Islet of Langerhans (tissue), 1 donor: ENCODE measurements around the gene SLC36A3.
"Not testable (repeated sequence)": the region's sequence is repeated elsewhere in the genome, so short reads cannot be mapped to it uniquely, and the experiment has no call there.

Source experiments
- FAIRE-seq: peaks from one replicate; lab custom pipeline; 2011; peaks lifted over from hg19 to GRCh38; lab: Jason Lieb, UNC

The SLC36A3 gene

DNA sequence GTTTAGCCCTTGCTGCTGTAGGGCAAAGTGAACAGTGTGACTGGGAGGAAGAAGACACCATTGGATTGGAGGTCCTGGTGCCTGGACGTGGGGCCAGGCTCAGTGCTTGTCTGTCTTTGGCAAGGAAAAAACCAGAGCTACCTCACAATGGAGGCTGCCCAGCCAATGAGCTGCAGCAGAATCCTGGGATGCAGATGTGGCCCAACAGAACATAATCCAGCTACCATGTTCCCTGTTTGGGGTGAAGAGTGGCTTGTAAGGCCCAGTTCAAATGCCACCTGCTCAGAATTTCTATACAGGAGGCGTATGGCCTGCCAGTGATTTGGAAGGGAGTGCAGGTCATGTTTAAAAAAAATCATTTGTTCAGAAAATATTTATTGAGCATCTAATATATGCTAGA is at the start of gene SLC36A3:
TSS of gene SLC36A3 (minus strand) at position 101 of the 400 bp plus-strand sequence. CDS start 412 bp downstream, outside the sequence.
- no peak for FAIRE-seq

DNA sequence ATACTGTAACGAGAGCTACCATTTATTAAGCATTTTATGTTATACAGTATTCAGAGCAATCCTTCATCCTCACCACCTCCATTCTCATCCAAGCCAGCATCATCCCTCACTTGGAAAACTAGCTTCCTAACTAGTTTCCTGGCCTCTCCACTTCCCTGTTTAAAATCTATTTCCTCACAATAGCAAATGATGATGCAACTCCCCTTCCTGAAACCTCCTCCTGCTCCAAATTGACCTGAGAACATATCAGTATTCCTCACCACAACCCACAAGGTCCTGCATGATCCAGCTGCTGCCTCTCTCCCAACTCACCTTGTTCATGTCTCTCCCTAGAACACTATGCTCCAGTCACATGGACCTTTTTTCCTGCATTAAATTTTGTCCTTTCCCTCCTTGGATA is 48.1 kb upstream of the SLC36A3 start:
- no peak for FAIRE-seq

DNA sequence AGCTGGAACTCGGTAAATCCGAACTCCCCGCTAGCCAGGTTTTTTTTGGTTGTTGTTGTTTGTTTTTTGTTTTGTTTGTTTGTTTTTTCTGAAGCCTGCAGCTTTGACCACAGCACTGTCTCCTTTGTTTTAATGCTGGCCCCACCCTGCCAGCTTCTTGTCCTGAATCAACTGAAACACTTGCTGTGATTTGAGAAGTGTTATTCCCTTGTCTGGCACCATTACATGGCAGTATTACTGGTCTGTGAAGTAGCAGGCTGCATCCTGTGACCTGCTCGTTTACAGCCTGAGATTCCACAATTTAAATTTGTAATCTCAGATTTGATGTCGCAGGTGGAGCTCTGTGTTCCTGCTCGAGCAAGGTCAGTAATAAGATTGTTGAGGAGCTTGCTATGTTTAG is 45.2 kb upstream of the SLC36A3 start:
- FAIRE-seq = no peak

DNA sequence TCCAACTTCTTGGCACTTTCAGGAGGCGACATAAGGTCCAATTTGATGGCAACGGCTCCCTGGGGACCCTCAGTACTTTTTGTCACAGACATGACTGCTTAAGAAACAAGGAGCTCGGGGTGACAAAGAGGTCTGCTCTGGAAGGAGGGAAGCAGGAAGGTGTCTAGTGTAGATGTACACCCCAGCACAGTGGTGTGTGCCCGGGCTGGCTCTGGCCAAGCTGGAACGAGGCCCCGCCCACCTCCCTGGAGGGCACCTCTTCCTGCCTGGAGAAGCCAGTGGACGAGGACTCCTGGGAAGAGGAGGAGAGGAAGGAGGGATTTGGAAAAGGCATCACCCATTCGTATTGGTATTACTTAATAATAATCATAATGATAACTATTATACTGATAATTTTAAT is 43.8 kb upstream of the SLC36A3 start, which contains the start of gene SLC36A2:
TSS of gene SLC36A2 (minus strand) at position 191 of the 400 bp plus-strand sequence. CDS start at position 92, 99 bp downstream.
- no peak for FAIRE-seq

DNA sequence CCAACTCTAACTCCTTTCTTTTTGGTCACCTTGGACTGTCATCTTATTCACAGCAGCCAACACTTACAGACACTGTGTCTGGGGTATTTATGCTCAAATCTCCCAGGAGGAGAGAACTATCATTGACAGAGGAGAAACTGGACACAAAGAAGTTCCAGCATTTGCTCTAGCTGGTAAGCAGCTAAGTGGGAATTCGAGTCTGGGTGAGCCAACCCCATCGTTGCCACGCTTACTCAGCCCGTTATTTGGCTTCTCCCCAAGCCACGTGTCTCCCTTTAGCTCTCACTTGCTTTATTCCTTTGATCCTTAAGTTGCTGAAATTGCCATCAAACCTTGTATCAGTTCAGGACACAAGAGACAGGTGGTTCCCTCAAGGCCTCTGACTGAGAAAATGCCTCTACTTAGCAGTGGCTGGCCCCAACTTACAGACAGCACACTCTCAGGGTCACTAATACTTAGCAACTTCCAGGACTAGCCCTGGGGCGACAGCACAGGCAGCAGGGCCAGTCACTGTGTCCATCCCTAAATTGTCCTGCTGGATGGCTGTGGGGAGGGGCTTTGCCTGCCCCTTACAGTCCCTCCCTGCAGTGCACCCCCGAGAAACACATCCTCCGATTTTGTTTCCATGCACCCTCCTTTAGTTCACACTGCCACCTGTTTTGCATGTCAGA is 42.4 kb upstream of the SLC36A3 start:
- no peak for FAIRE-seq

DNA sequence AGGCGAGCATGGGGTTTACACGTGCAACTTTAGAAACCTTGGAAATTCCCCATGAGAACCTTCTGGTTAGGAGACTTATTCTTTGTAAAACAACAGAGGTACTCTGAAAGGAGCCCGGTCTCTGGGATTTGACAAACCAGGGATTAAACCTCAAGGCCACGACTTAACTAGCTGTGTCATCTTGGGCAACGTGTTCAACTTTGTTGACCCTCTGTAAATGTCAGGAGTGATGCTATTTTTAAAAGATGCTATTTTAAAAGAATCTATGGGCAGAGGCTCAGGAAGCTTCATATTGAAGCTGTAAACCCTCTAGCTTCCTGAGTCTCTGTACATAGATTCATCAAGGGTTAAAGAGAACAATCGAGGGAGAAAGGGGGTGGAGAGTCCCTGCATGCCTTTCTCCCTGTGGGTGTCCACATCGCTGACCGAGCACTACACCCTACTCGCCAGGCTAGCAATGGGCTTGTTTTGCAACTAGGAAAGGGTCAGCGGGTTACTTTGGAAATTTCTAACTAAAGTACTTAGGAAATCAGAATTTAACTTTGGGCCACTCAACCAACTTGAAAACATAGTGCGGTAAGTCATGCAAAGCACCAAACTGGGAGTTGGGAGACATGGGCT is 41.7 kb upstream of the SLC36A3 start:
- FAIRE-seq = no peak

DNA sequence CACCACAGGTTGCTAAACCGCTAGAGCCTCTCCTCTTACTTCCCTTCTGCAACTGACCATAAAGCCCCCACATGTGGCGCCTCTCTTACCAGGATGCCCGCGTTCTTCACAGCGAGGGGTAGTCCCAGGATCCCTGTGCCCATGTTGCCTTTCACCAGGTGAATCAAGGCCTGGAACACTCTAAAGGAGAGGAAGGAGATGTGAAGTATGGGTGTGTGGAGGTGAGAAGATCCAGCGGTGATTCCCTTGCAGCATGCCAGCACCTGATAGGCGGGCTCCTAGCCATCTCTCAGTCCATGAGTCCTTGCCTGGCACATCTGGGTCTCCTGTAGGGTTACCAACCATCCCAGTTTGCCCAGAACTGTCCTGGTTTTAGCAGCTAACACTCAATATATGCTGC is 40.5 kb upstream of the SLC36A3 start:
- no peak for FAIRE-seq

DNA sequence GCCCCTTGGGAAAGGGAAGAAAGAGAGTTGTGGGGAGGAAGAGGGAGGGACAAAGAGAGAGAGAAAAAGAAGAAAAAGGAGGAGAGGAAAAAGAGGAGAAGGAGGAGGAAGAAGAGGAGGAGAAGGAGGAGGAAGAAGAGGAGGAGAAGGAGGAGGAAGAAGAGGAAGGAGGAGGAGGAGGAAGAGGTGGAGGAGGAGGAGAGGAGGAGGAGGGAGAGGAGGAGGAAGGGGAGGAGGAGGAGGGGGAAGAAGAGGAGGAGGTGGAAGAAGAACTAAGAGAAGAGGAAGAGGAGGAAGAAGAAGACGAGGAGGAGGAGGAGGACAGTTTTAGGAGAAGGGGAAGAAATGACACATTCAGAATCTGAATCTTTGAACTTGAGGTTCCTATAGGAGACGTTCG is 36.4 kb upstream of the SLC36A3 start:
- no peak for FAIRE-seq

DNA sequence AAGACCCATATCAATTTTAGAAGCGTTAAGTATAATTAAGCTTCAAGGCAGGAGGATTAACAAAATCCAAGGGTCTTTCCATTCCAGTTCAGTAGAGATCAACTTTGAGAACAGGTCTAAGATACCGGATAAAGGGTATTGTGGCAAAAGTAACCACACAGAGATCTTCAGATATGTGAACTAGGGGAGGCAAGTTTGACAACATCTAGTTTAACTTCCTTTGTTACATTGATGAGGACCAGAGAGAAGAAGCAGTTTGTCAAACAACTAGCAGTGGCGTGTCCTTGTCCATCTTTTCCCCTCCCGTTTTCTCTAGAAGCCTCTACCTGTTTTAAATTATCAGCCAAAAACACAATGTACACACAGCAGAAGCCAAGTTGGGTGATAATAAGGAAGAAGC is 35.2 kb upstream of the SLC36A3 start:
- no peak for FAIRE-seq

DNA sequence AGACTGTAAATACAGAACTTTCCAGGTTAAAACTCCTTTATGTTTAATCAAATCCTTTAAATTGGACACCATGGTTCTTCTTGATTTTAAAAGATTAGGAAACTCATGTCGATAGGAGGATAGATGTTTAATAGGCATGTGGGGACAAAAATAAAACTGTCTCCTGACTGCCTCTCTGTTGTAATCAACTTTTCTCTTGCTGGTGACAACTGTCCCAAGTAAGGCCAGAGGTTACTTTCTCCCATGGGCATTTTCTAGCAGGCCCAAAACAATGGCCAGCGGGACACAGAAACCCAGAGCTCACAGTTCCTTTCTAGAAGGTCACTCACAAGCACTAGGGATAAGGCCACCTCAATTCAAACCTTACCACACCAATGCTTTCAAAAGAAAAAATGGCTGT is 29.3 kb upstream of the SLC36A3 start:
- no peak for FAIRE-seq

DNA sequence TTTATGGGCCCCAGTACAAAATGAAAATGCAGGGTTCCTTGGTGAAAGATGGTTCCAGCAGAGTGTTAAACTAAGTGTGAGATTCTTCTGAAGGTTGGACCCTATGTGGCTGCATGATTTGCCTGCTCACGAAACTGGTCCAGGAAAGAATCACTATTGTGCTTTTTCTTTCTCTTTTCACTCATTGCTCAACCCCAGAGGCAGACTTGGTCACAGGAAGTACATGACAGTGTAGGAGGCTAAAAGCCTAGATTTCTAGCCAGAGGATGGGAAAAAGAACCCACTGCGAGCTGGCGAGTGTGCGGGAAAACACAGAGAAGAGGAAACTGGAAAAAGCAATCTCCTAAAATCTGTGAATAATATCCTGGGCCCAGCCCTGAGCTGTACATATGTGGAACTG is 25.2 kb upstream of the SLC36A3 start:
- no peak for FAIRE-seq

DNA sequence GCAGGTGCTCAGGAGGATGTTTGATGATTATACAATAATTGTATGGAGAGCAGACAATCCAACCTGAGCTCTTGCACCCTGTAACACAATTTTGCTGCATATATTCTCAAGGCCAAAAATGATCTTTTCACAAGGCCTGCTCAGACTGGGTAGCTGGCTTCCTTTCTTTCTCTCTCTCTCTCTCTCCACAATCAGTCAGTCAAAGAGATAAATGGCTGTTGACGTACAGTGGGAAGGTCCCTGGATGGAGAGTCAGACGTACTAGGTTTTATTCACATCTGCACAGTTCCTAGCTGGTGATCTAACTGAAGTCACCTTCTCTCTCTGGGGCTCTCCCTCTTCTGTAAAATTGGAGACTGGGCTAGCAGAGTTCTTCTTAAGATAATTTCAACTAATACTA is 24.0 kb upstream of the SLC36A3 start:
- FAIRE-seq = no peak

DNA sequence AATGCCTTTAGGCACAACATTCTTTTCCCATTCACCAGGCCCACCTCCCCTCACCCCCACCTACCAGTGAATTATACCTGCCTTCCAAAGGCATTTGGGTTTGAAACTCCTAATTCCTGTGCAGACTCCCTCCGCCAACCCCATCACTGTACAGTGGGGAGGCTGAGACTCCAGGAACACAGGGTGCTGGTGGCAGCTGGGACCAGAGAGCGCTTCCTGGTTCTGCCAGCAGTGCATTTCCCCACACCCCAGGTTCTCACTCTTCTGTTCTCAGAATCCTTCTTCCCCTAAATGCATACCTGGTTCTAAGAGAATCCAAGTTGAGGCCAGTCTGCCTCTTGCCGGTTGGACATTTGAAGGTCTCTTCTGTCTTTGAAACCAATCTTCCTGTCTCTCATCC is 22.7 kb upstream of the SLC36A3 start:
- FAIRE-seq = no peak

DNA sequence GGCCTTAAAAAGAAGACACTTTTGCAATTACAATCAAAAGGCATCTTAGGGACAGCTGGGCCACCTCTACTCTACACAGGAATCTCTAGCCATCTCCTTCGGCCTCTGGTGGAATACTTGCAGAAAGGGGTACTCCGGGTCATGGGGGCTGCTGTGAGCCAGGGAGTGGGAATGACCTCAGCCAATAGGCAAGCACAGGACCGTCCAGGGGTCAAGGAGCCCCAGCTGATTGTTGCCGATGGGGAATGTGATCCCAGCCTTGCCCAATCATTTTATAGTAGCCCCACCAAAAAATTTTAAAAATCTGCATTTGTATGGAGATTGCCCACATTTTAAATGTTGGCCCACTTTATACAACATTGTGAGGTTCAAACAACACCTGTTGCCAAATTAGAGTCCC is 16.9 kb upstream of the SLC36A3 start:
- FAIRE-seq = no peak

DNA sequence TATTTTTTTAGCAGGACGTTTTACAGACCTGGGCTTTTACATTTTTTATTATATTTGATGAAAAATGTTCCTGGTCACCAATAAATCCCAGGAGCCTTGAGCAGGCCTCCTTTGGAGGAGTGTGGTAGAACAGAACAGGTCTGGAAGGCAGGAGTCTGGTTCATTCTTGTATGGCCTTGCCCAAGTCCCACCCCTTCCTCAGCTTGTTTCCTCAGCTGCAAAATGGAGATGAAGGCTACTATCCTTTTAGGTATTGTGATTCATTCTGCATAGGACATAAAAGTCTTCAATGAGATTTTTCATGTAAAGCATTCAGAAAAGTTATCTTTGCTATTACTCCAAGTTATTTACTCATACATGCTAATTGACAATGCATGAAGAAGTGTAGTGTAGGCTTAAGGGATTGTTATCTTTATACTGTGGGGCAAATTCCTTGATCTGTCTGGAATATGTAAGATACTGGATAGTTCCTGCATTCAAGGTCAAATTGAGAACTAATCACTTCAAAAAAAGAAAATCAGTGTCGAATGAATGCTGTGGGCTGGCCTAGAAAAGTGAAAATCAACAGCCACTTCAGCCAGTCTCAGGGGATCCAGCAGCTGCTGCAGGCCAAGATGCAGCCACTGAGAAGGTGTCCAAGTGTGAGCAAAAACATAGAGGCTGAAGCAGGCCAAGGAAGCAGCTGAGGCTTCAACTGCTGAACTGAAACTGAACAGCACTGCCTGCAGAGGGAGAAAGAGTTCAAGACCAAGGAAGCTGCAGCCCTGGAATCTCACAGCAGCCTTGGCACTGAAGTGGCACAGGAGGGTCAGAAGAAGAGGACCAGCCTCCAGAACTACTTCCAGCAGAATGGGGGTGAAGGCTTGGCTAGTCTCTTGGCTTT is 15.5 kb upstream of the SLC36A3 start:
- no peak for FAIRE-seq

DNA sequence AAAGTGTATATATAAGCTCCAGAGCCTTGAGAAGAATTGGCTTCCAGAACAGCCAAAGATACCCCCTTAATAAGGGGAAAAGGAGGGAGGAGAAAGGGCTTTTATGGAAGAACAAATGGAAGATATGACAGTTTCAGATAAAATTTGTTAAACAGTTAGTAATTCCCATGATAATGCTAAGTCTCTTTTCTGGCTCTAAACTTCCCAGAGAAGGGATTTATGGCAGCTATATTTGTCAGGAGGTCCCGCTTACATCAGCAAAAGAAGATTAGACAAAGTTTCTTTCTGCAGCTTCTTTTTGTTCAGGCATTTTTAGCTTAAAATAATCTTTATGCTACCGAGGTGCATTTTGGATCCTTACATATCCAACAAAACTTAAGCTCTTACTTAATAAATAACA is 14.3 kb upstream of the SLC36A3 start:
- no peak for FAIRE-seq

DNA sequence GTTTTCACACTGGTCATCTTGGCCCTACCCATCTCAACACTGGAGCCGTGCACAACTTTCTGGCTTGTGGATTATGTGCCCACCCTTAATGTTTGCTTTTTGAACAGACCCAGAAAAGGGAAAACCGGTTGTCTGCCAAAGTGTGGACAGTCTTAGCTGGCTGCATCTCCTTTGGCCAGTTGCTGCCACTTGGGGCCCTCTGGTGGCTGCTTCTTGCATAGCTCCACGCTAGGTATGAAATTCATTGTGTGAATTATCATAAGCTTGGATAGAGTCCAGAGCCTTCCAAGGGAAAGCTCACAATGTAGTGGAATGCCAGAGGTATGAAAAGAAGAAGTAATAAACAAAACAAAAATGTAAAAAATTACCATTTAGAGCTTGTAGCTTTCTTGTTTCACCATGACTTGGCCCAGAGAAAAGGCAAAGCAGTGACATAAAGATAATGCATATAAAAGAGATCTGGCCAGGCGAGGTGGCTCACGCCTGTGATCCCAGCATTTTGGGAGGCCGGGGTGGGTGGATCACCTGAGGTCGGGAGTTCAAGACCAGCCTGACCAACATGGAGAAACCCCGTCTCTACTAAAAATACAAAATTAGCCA is 12.5 kb upstream of the SLC36A3 start:
- no peak for FAIRE-seq

DNA sequence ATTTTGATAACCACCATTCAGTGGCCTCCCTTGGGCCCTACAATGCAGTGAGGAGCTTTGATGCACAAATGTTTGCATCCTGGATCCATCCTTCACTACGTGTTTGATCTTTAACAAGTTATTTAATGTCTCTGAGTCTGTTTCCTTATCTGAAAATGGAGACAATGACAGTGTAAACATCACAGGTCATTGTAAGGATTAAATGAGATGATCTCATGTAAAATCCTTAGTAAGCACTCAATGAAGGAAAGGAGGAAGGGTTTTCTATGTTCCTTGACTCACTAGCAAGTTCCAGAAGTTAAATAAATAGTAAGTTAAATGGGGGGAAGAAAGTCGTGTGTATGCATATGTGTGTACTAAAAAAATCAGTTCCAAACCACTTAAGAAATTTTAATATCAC is 9.8 kb upstream of the SLC36A3 start:
- FAIRE-seq = no peak

DNA sequence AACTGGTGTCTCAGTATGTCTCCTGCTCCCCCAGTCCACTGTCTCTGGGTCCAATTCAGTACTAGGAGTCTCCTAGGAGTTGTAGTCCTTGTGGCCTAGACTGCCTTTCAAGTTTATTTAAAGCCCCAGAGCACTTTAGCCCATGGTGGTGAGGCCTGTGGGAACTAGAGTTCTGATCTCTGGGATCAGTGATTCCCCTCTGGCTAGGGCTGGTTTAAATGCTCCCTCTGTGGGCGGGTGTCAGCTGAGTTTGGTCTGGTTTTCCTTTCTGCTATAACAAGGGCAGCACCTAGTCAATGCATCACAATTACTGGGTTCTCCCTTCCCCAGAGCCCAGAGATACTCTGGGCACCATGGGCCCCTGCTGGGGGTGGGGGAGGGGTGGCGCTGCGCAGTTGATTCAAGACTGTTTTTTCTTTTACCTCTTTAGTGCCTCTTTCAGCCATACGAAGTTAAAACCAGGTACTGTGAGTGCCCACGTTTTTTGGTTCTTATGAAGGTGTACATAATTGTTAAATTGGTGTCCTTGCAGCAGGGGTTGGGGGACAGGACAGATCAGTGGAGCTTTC is 9.3 kb upstream of the SLC36A3 start:
- no peak for FAIRE-seq

DNA sequence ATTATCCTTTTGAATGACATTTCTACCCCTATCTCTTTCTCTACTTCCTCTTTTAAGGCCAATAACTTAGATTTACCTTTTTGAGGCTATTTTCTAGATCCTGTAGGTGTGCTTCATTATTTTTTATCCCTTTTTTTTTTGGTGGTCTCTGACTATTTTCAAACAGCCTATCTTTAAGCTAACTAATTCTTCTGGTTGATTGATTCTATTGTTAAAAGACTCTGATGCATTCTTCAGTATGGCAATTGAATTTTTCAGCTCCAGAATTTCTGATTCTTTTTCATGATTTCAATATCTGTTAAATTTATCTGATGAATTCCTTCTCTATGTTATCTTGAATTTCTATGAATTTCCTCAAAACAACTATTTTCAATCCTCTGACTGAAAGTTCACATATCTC is 7.4 kb upstream of the SLC36A3 start:
- no peak for FAIRE-seq

DNA sequence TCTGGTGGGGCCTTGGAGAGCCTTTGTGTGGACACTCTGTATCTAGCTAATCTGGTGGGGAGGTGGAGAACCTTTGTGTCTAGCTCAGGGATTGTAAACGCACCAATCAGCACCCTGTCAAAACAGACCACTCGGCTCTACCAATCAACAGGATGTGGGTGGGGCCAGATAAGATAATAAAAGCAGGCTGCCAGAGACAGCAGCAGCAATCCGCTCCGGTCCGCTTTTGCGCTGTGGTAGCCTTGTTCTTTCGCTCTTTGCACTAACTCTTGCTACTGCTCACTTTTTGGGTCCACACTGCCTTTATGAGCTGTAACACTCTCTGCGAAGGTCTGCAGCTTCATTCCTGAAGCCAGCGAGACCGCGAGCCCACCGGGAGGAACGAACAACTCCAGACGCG is 6.3 kb upstream of the SLC36A3 start:
- not testable (repeated sequence) for FAIRE-seq

DNA sequence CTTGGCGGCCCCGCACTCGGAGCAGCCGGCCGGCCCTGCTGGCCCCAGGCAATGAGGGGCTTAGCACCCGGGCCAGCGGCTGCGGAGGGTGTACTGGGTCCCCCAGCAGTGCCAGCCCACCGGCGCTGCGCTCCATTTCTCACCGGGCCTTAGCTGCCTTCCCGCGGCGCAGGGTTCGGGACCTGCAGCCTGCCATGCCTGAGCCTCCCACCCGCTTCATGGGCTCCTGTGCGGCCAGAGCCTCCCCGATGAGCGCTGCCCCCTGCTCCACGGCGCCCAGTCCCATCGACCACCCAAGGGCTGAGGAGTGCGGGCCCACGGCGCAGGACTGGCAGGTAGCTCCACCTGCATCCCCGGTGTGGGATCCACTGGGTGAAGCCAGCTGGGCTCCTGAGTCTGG is 5.7 kb upstream of the SLC36A3 start:
- FAIRE-seq = not testable (repeated sequence)
